GM12872 (cell line): Measurements from ENCODE around the gene LCAT.

Experiments
- CTCF ChIP-seq: IDR thresholded peaks from 3 replicates; pipeline ENCODE4 v1.5.1; 2011; ENCODE audit warnings: low read depth, mild to moderate bottlenecking, low read length, moderate library complexity; ENCODE audit not compliant: insufficient read depth

The LCAT gene

GRCh38 chr16:67930191-67930590 lies 13.7 kb downstream of the LCAT start:
- no peak for TF ChIP-seq CTCF

DNA sequence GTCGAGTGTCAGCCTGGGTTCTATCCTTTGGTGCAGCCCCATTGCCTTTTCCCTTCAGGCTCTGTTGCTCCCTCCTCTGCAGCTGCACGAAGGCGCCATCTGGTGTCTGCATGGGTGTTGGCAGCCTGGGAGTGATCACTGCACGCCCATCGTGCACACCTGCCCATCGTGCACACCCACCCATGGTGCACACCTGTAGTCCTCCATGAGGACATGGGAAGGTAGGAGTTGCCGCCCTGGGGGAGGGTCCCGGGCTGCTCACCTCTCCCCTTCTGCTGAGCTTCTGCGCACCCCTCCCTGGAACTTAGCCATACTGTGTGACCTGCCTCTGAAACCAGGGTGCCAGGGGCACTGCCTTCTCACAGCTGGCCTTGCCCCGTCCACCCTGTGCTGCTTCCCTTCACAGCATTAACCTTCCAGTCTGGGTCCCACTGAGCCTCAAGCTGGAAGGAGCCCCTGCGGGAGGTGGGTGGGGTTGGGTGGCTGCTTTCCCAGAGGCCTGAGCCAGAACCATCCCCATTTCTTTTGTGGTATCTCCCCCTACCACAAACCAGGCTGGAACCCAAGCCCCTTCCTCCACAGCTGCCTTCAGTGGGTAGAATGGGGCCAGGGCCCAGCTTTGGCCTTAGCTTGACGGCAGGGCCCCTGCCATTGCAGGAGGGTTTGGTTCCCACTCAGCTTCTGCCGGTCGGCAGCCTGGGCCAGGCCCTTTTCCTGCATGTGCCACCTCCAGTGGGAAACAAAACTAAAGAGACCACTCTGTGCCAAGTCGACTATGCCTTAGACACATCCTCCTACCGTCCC lies 15.2 kb downstream of the LCAT start:
- peak; percentile 96 for TF ChIP-seq CTCF

- TF ChIP-seq CTCF: no peak
Measured at GRCh38 chr16:67928147-67928546, 15.8 kb downstream of the LCAT start.

GRCh38 chr16:67927131-67927941 lies 16.6 kb downstream of the LCAT start:
- TF ChIP-seq CTCF: no peak

DNA sequence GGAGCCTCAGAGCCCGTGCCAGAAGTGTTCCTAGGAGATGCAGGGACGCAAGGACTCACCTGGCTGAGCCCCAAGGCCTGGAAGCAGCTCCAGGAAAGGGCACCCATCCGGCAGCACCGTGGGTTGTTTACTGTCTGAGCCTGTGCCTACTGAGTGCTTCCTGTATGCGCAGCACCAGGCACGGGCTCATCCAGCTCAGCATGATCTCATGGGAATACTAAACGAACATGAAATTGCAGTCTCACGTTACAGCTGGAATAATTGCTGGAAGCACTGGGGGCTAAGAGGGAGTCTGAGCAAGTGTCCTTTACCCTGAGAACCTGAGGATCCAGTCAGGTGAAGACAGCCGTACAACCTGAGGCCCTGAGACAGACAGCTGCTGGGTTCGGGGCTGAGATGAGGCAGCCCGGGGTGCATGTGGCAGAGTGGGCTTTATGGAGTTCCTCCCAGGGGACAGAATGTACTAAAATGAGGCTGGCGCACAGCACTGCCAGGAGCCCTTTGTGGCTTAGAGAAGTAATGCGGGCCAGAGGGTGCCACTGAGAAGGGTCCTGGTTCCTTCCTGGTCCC lies 17.7 kb downstream of the LCAT start:
- peak; percentile 43; the same call in 2 of the 3 replicates for TF ChIP-seq CTCF

GRCh38 chr16:67924140-67924906 lies 19.6 kb downstream of the LCAT start:
- TF ChIP-seq CTCF: no peak
